ENCODE data around the gene BPIFB6. TPM values are rescaled to one million over a fixed set of nuclear protein-coding genes. Genes with fewer than 3 reads are reported as not detected.

Gene BPIFB6
- total RNA-seq, 1 experiment from 2014 or later = not detected

DNA sequence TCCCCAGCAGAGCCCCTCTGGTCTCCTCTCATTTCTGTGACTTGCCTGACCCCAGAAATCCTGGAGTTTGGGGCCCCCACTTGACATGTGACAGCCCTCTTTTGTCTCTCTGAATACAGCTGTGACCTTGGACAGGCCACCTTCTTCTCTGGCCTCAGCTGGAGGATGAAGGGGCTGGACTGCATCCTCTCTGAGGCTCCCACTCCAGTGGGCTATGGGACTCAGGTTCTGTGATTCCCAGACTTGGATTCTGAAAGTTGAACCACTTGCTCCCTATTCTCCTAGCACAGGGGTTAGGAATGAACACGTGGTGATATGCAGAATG, 31.3 kb downstream of the BPIFB6 start:
- POLR2A ChIA-PET = no interaction called here
- Histone ChIP-seq H3K4me1 (ENCODE audit: control insufficient read depth, insufficient read depth, low read length) (no peaks in the 10 kb centered on the region), H3K27me3 (ENCODE audit: control insufficient read depth, insufficient read depth, low read length) (no peaks in the 10 kb centered on the region), H3K36me3 (ENCODE audit: control insufficient read depth, insufficient read depth, low read length) (no peaks in the 10 kb centered on the region), H3K27ac (ENCODE audit: low read length) (no peak overlapping the region), H3K9me3 (ENCODE audit: control insufficient read depth, insufficient read depth, low read depth, low read length) (no peaks in the 10 kb centered on the region), H3K4me3 (ENCODE audit: low read depth in 2 of 2, low read length in 2 of 2) (no peak overlapping the region)
- DNase-seq (ENCODE audit: low read depth, low spot score) (no peak), ATAC-seq (no peak)
- CTCF ChIA-PET = no interaction called here
- BruUV-seq (replicated peaks) = no TSS peak
- TF ChIP-seq TCF7L2 (IDR thresholded peaks at IDR 0.05; ENCODE audit: low read depth, low read length) (no peak), REST (IDR thresholded peaks at IDR 0.05; ENCODE audit: insufficient read depth in 1 of 2, low read depth in 2 of 2, low read length in 1 of 2) (no peak), POLR2AphosphoS5 (IDR thresholded peaks at IDR 0.05; ENCODE audit: low read depth, low read length) (no peak), SIN3A (IDR thresholded peaks at IDR 0.05; ENCODE audit: borderline replicate concordance, insufficient read depth, low read depth, low read length) (no peak)
- TF ChIP-seq, protein P1, sequence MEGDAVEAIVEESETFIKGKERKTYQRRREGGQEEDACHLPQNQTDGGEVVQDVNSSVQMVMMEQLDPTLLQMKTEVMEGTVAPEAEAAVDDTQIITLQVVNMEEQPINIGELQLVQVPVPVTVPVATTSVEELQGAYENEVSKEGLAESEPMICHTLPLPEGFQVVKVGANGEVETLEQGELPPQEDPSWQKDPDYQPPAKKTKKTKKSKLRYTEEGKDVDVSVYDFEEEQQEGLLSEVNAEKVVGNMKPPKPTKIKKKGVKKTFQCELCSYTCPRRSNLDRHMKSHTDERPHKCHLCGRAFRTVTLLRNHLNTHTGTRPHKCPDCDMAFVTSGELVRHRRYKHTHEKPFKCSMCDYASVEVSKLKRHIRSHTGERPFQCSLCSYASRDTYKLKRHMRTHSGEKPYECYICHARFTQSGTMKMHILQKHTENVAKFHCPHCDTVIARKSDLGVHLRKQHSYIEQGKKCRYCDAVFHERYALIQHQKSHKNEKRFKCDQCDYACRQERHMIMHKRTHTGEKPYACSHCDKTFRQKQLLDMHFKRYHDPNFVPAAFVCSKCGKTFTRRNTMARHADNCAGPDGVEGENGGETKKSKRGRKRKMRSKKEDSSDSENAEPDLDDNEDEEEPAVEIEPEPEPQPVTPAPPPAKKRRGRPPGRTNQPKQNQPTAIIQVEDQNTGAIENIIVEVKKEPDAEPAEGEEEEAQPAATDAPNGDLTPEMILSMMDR (IDR thresholded peaks at IDR 0.05) = no peak
- intact Hi-C loops (cut with micrococcal nuclease; ENCODE audit: unreplicated experiment) = no loop called here
- in situ Hi-C loops (cut with HindIII; ENCODE audit: low pct_unique_long_range_greater_than_20kb, low sequenced_read_pairs) = no loop called here

DNA sequence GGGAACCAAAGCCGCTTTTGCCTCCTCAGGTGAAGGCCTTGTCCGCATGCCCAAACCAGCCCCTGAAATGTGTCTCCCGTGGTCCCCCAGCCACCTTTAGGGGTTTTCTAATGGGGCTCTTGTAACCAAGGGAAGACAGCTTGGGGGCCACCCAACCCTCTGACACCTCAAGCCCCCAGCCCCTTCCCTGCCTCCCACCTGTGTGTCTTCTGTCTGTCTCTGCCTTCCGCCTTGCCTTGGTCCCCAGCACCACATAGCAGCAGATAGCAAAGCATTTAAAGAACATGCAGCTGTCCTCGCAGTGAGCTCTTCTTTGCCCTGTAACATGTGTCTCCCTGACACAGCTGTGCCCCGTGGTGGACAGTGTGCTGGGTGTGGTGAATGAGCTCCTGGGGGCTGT, 31.8 kb downstream of the BPIFB6 start:
- Histone ChIP-seq H3K27ac (ENCODE audit: low read length) (no peak overlapping the region), H3K36me3 (ENCODE audit: control insufficient read depth, insufficient read depth, low read length) (no peaks in the 10 kb centered on the region), H3K9me3 (ENCODE audit: control insufficient read depth, insufficient read depth, low read depth, low read length) (no peaks in the 10 kb centered on the region), H3K4me1 (ENCODE audit: control insufficient read depth, insufficient read depth, low read length) (no peaks in the 10 kb centered on the region), H3K4me3 (ENCODE audit: low read depth in 2 of 2, low read length in 2 of 2) (no peak overlapping the region), H3K27me3 (ENCODE audit: control insufficient read depth, insufficient read depth, low read length) (no peaks in the 10 kb centered on the region)
- no peak for DNase-seq (ENCODE audit: low read depth, low spot score)
- in situ Hi-C loops (cut with HindIII; ENCODE audit: low pct_unique_long_range_greater_than_20kb, low sequenced_read_pairs) (no loop called here), intact Hi-C loops (cut with micrococcal nuclease; ENCODE audit: unreplicated experiment) (no loop called here)
- no TSS peak for BruUV-seq (replicated peaks)
- TF ChIP-seq, protein P1 (IDR thresholded peaks at IDR 0.05) = no peak
- TF ChIP-seq REST (IDR thresholded peaks at IDR 0.05; ENCODE audit: insufficient read depth in 1 of 2, low read depth in 2 of 2, low read length in 1 of 2) (no peak), POLR2AphosphoS5 (IDR thresholded peaks at IDR 0.05; ENCODE audit: low read depth, low read length) (no peak), TCF7L2 (IDR thresholded peaks at IDR 0.05; ENCODE audit: low read depth, low read length) (no peak), SIN3A (IDR thresholded peaks at IDR 0.05; ENCODE audit: borderline replicate concordance, insufficient read depth, low read depth, low read length) (no peak)
- ChIA-PET POLR2A (no interaction called here), CTCF (no interaction called here)
- ATAC-seq = no peak

Measured in Panc1 (cell line).